KOPT-K1 (cell line): ENCODE data around the gene PRKAR2A.
"Not testable (repeated sequence)": the region's sequence is repeated elsewhere in the genome, so short reads cannot be mapped to it uniquely, and the experiment has no call there.

ENCODE experiments used
- H3K27ac ChIP-seq: fragments of 200-600 bp; sonication (generic); 2 replicates; pipeline ENCODE4 v1.5.1; 2016; ENCODE audit warnings: antibody characterized with exemption, mild to moderate bottlenecking, low read depth, low read length; ENCODE audit not compliant: poor library complexity, severe bottlenecking
- H3K36me3 ChIP-seq: fragments of 200-600 bp; sonication (generic); 2 replicates; pipeline ENCODE4 v1.5.1; 2017; ENCODE audit warnings: antibody characterized with exemption, mild to moderate bottlenecking, low read length, moderate library complexity; ENCODE audit not compliant: insufficient read depth
- H3K9me3 ChIP-seq: fragments of 200-600 bp; sonication (generic); 2 replicates; pipeline ENCODE4 v1.5.1; 2017; ENCODE audit warnings: antibody characterized with exemption, low read length, mild to moderate bottlenecking; ENCODE audit not compliant: insufficient read depth, poor library complexity, severe bottlenecking

PRKAR2A gene

GRCh38 chr3:48770192-48770502 lies 77.5 kb downstream of the PRKAR2A start:
- Histone ChIP-seq H3K36me3 (peaks cover 10% of the 10 kb centered on the region; the same call in 1 of the 2 replicates), H3K27ac (no peak overlapping the region), H3K9me3 (no peaks in the 10 kb centered on the region)

- Histone ChIP-seq H3K36me3 (peaks cover 23% of the 10 kb centered on the region), H3K9me3 (no peaks in the 10 kb centered on the region), H3K27ac (no peak overlapping the region)
Observed at GRCh38 chr3:48765376-48765775, 82.3 kb downstream of the PRKAR2A start.

- no peaks in the 10 kb centered on the region for H3K9me3 ChIP-seq
- no peak overlapping the region for H3K27ac ChIP-seq
- H3K36me3 ChIP-seq = peaks cover 18% of the 10 kb centered on the region
Observed at GRCh38 chr3:48762816-48763215, 84.9 kb downstream of the PRKAR2A start.

GRCh38 chr3:48759991-48760540 lies 87.6 kb downstream of the PRKAR2A start:
- H3K9me3 ChIP-seq, H3K27ac ChIP-seq: not testable (repeated sequence)
- H3K36me3 ChIP-seq = peaks cover 13% of the 10 kb centered on the region

GRCh38 chr3:48759531-48759930 lies 88.1 kb downstream of the PRKAR2A start:
- H3K9me3 ChIP-seq, H3K36me3 ChIP-seq, H3K27ac ChIP-seq: not testable (repeated sequence)

- no peak overlapping the region for H3K27ac ChIP-seq
- H3K9me3 ChIP-seq = no peaks in the 10 kb centered on the region
- H3K36me3 ChIP-seq = peaks cover 3% of the 10 kb centered on the region
Observed at GRCh38 chr3:48759071-48759470, 88.6 kb downstream of the PRKAR2A start.

- Histone ChIP-seq H3K27ac (no peak overlapping the region), H3K9me3 (no peaks in the 10 kb centered on the region), H3K36me3 (peaks cover 3% of the 10 kb centered on the region; the same call in 1 of the 2 replicates)
Observed at GRCh38 chr3:48756640-48757039, 91.0 kb downstream of the PRKAR2A start.

GRCh38 chr3:48750856-48751255 lies 96.8 kb downstream of the PRKAR2A start:
- Histone ChIP-seq H3K27ac (no peak overlapping the region), H3K9me3 (no peaks in the 10 kb centered on the region), H3K36me3 (peaks cover 14% of the 10 kb centered on the region)

- H3K27ac ChIP-seq = no peak overlapping the region
- H3K9me3 ChIP-seq = no peaks in the 10 kb centered on the region
- H3K36me3 ChIP-seq = peaks cover 14% of the 10 kb centered on the region
Observed at GRCh38 chr3:48748754-48749153, 98.9 kb downstream of the PRKAR2A start.

- H3K27ac ChIP-seq = no peak overlapping the region
- H3K9me3 ChIP-seq = no peaks in the 10 kb centered on the region
- peaks cover 14% of the 10 kb centered on the region for H3K36me3 ChIP-seq
Observed at GRCh38 chr3:48747706-48748105, 100.0 kb downstream of the PRKAR2A start.

- Histone ChIP-seq H3K36me3 (peaks cover 14% of the 10 kb centered on the region), H3K27ac (no peak overlapping the region), H3K9me3 (no peaks in the 10 kb centered on the region)
Observed at GRCh38 chr3:48747015-48747615, 100.6 kb downstream of the PRKAR2A start.

GRCh38 chr3:48743773-48744172 lies 103.9 kb downstream of the PRKAR2A start:
- no peak overlapping the region for H3K27ac ChIP-seq
- no peaks in the 10 kb centered on the region for H3K9me3 ChIP-seq
- no peaks in the 10 kb centered on the region; the same call in 1 of the 2 replicates for H3K36me3 ChIP-seq

GRCh38 chr3:48741226-48741625 lies 106.4 kb downstream of the PRKAR2A start:
- not testable (repeated sequence) for H3K9me3 ChIP-seq, H3K27ac ChIP-seq, H3K36me3 ChIP-seq

GRCh38 chr3:48739955-48740823 lies 107.5 kb downstream of the PRKAR2A start:
- no peak overlapping the region for H3K27ac ChIP-seq
- H3K36me3 ChIP-seq = no peaks in the 10 kb centered on the region
- H3K9me3 ChIP-seq = no peaks in the 10 kb centered on the region

GRCh38 chr3:48739617-48739954 lies 108.1 kb downstream of the PRKAR2A start:
- Histone ChIP-seq H3K27ac (no peak overlapping the region), H3K36me3 (no peaks in the 10 kb centered on the region), H3K9me3 (no peaks in the 10 kb centered on the region)
